Mesenchymal stem cell (in vitro differentiated cells and primary cell): ENCODE data around the gene DPF3.

Experiments
- DNase-seq: peaks from one replicate; pipeline ENCODE4 v3.0.0-alpha.2; 2013
- H2AFZ ChIP-seq: one replicate; pipeline ENCODE4 v1.6.1; 2013; ENCODE audit warnings: low read depth, mild to moderate bottlenecking, control low read depth, inconsistent platforms, low read length, moderate library complexity
- H2AK5ac ChIP-seq: 2 replicates; pipeline ENCODE4 v1.6.1; 2013; ENCODE audit warnings: low read length, moderate library complexity, mild to moderate bottlenecking, inconsistent platforms; ENCODE audit not compliant: severe bottlenecking
- H2BK120ac ChIP-seq: one replicate; pipeline ENCODE4 v1.6.1; 2013; ENCODE audit warnings: low read depth, mild to moderate bottlenecking, inconsistent platforms, low read length, moderate library complexity
- H2BK12ac ChIP-seq, 2 experiments: one replicate each; pipeline ENCODE4 v1.6.1; 2013; ENCODE audit warnings: inconsistent platforms in 2 of 2, low read length in 2 of 2, mild to moderate bottlenecking in 2 of 2, moderate library complexity in 2 of 2, control low read depth in 1 of 2
- H2BK15ac ChIP-seq: one replicate; pipeline ENCODE4 v1.6.1; 2013; ENCODE audit warnings: mild to moderate bottlenecking, low read depth, inconsistent platforms; ENCODE audit not compliant: poor library complexity, severe bottlenecking
- H2BK5ac ChIP-seq: 2 replicates; pipeline ENCODE4 v1.6.1; 2013; ENCODE audit warnings: low read depth, mild to moderate bottlenecking, low read length, control low read depth, inconsistent platforms; ENCODE audit not compliant: poor library complexity, severe bottlenecking
- H3K14ac ChIP-seq, 2 experiments: one replicate each; pipeline ENCODE4 v1.6.1; 2013; ENCODE audit warnings: inconsistent platforms in 2 of 2, low read length in 2 of 2, control low read depth in 1 of 2, mild to moderate bottlenecking in 1 of 2, moderate library complexity in 1 of 2
- H3K18ac ChIP-seq, 2 experiments: one replicate each; pipeline ENCODE4 v1.6.1; 2013; ENCODE audit warnings: inconsistent platforms in 2 of 2, low read length in 2 of 2, control low read depth in 1 of 2, low read depth in 1 of 2, mild to moderate bottlenecking in 1 of 2
- H3K23ac ChIP-seq, 2 experiments: one replicate each; pipeline ENCODE4 v1.6.1; 2013; ENCODE audit warnings: inconsistent platforms in 2 of 2, low read length in 2 of 2, mild to moderate bottlenecking in 2 of 2, moderate library complexity in 2 of 2, control low read depth in 1 of 2
- H3K27ac ChIP-seq: 2 replicates; pipeline ENCODE4 v1.5.1; 2013; ENCODE audit warnings: mild to moderate bottlenecking, moderate library complexity, low read length, control low read depth, inconsistent platforms; ENCODE audit not compliant: poor library complexity, severe bottlenecking
- H3K27me3 ChIP-seq, 2 experiments: 2 replicates each; pipeline versions ENCODE4 v1.6.1 to v1.7.0; 2013; ENCODE audit warnings: low read length in 2 of 2, mild to moderate bottlenecking in 2 of 2, moderate library complexity in 2 of 2, control low read depth in 1 of 2, inconsistent platforms in 1 of 2; ENCODE audit not compliant: control insufficient read depth in 1 of 2, insufficient read depth in 1 of 2
- H3K36me3 ChIP-seq, 2 experiments: 2 replicates each; pipeline versions ENCODE4 v1.6.1 to v1.7.0; 2013; ENCODE audit warnings: low read length in 2 of 2, control low read depth in 1 of 2, inconsistent platforms in 1 of 2, low read depth in 1 of 2, mild to moderate bottlenecking in 1 of 2; ENCODE audit not compliant: insufficient read depth in 2 of 2, control insufficient read depth in 1 of 2
- H3K4ac ChIP-seq, 2 experiments: one replicate each; pipeline ENCODE4 v1.6.1; 2013; ENCODE audit warnings: inconsistent platforms in 2 of 2, low read length in 2 of 2, mild to moderate bottlenecking in 2 of 2, moderate library complexity in 2 of 2, control low read depth in 1 of 2, low read depth in 1 of 2
- H3K4me1 ChIP-seq: 2 replicates; pipeline ENCODE4 v1.6.1; 2013; ENCODE audit warnings: low read depth, low read length, control low read depth; ENCODE audit not compliant: control insufficient read depth, insufficient read depth
- H3K4me2 ChIP-seq: 2 replicates; pipeline ENCODE4 v1.6.1; 2013; ENCODE audit warnings: low read length, mild to moderate bottlenecking, inconsistent platforms; ENCODE audit not compliant: poor library complexity, severe bottlenecking
- H3K4me3 ChIP-seq, 2 experiments: 2 replicates each; pipeline versions ENCODE4 v1.5.1 to v1.7.0; 2013; ENCODE audit warnings: low read length in 2 of 2, mild to moderate bottlenecking in 2 of 2, control low read depth in 1 of 2, low read depth in 1 of 2; ENCODE audit not compliant: insufficient read depth in 1 of 2
- H3K79me1 ChIP-seq: replicated peaks from 2 replicates; pipeline ENCODE4 v1.6.1; 2013; ENCODE audit warnings: mild to moderate bottlenecking, control low read depth, low read length, inconsistent platforms; ENCODE audit not compliant: poor library complexity, severe bottlenecking
- H3K9ac ChIP-seq: 2 replicates; pipeline ENCODE4 v1.7.0; 2013; ENCODE audit warnings: mild to moderate bottlenecking, low read length, moderate library complexity
- H3K9me3 ChIP-seq: 2 replicates; pipeline ENCODE4 v1.7.0; 2013; ENCODE audit warnings: mild to moderate bottlenecking, low read length; ENCODE audit not compliant: control insufficient read depth
- H4K8ac ChIP-seq: one replicate; pipeline ENCODE4 v1.6.1; 2013; ENCODE audit warnings: inconsistent platforms, mild to moderate bottlenecking, low read length, moderate library complexity
- H4K91ac ChIP-seq: one replicate; pipeline ENCODE4 v1.6.1; 2013; ENCODE audit warnings: mild to moderate bottlenecking, low read length, inconsistent platforms
- WGBS: methylation state at CpG from one replicate; pipeline ENCODE4 v1.1.7; 2013; ENCODE audit warnings: mixed read lengths; 5-methylcytosine and 5-hydroxymethylcytosine counted together

Gene DPF3

DNA sequence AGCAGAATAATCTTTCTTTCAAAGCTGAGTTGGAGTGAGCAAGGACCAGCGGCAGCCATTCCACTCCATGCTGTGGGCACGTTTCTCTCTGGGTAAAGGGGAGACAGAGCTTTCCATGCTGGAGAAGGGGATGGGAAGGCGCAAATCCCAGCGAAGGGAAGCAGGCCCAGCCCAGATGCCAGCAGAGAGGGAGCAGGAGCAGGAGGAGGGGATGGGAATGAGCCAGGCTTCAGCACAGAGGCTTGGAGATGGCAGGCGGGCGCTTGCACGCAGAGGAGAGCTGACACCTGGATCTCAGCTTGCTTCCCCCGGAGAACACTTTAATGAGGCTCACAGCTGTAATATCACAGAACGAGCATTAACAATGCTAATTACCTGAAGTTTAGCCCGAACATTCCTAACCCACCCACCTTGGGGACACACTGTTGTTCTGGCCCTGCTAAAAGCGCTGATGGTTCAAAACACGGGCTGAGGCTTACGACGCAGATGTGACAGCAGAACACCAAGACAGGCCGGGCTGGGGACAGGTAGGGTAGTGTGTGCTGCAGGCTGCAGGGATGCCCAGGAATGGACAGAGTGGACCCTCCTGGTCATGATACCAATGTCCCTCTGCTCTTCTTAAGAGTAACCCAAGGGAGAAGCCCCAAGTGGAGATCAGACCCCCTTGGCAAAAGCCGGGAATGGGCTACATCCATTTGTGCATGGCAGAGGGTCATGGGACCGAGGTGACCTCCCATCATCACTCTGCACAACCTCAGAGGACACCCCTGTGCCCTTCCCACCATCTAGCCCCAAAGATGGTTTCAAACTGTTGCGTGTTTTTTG lies 288.6 kb downstream of the DPF3 start:
- no peak for DNase-seq
- H4K91ac ChIP-seq = no peak overlapping the region
- H3K27me3 ChIP-seq = no peaks in the 10 kb centered on the region
- no peak overlapping the region for H2AFZ ChIP-seq
- H3K18ac ChIP-seq = no peak overlapping the region
- no peak overlapping the region for H2BK5ac ChIP-seq
- WGBS = 96% methylated on average over 18 of the region's 18 CpGs
- H3K4me1 ChIP-seq = peaks cover 32% of the 10 kb centered on the region
- H3K23ac ChIP-seq = no peak overlapping the region
- H3K4me3 ChIP-seq = no peak overlapping the region
- H3K4ac ChIP-seq = no peak overlapping the region
- H3K27ac ChIP-seq = no peak overlapping the region
- H3K4me2 ChIP-seq = no peak overlapping the region
- no peak overlapping the region for H4K8ac ChIP-seq
- no peak overlapping the region for H2BK120ac ChIP-seq
- H3K9ac ChIP-seq = no peak overlapping the region
- H3K14ac ChIP-seq = no peak overlapping the region
- peak overlapping the region; percentile 53 for H2AK5ac ChIP-seq
- no peaks in the 10 kb centered on the region for H3K9me3 ChIP-seq
- no peaks in the 10 kb centered on the region for H3K36me3 ChIP-seq
- no peak overlapping the region for H2BK15ac ChIP-seq
- no peak overlapping the region for H2BK12ac ChIP-seq
- no peaks in the 10 kb centered on the region for H3K79me1 ChIP-seq

DNA sequence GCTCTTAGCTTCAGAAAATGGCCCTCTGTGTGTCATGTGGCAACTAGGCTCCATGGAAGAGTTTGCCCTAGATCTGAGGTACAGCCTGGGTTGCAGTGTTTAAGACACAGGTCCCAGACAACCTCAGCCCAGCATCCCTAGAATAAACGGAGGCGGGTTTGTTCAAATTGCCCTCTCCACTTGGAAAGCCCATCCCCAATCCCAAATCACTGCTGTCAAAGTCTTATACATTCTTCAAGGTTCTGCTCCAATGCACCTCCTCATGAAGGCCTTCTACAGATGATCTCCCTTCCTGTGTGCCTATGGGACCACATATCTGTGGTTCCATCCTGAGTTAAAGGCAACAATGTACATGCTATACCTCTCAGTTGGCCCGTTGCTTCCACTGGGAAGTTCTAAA lies 289.8 kb downstream of the DPF3 start:
- Histone ChIP-seq H2BK12ac (no peak overlapping the region), H3K4me3 (no peak overlapping the region), H3K4ac (no peak overlapping the region), H3K36me3 (no peaks in the 10 kb centered on the region), H3K27me3 (peaks cover 0 to 4% of the 10 kb centered on the region in 2 experiments), H3K27ac (no peak overlapping the region), H3K4me2 (no peak overlapping the region), H3K14ac (no peak overlapping the region), H3K79me1 (no peaks in the 10 kb centered on the region), H3K9me3 (no peaks in the 10 kb centered on the region), H3K23ac (no peak overlapping the region), H2BK15ac (no peak overlapping the region), H2BK120ac (no peak overlapping the region), H4K91ac (no peak overlapping the region), H3K9ac (no peak overlapping the region), H3K4me1 (peaks cover 35% of the 10 kb centered on the region), H2AK5ac (no peak overlapping the region), H4K8ac (no peak overlapping the region), H2AFZ (no peak overlapping the region), H2BK5ac (no peak overlapping the region), H3K18ac (no peak overlapping the region)
- no peak for DNase-seq
- 94% methylated on average over 3 of the region's 3 CpGs for WGBS

DNA sequence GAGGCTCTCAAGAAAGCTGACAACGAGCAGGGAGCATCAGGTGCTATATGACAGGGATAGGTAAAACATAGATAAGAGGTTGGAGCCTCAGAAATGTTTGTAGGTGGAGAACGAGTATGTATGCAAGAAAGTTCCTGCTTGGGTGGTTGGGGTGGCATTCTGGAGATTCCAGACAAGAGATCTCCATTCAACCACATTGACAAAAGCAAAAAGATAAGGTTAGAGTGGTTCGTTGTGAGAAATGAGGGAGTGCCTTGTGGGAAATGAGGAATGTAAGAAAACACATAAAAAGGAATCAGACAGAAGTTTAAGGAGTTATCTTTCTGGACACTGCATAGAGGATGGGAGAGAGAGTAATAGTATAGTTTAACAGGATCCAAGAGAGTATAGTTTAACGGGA lies 290.3 kb downstream of the DPF3 start:
- H3K79me1 ChIP-seq = no peaks in the 10 kb centered on the region

DNA sequence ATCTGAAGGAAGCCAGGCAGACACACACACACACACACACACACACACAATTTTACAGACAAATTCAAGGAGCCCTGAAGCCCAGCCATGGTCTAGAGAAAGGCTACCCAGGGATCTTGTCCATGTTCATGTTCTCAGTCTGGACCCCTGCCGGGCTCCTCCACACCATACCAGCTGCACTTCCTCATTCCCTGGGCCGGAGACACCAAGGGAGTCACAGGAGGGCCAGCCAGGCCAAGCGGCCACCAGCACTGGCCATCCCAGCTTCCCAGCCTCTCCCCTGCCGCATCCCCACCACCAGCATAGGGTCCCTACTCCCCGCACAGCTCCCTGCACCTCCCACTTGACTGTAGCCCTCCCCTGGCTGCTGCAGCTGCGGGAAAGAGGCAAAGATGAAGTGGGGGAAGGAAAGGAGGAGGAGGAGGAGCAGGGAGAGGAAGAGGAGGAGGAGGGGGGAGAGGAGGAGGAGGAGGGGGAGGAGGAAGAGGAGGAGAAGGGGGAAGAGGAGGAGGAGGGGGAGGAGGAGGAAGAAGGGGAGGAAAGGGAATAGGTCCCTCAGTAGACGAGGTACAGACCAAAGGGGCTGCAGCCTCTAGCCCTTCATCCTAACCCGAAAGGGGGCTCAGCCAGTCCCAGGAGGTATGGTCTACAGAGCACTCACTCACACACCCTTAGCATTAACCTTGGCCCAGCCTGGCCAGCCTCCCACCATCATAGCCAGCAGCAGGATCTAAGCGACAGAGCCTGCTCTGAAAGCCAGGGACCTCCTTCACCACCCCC lies 293.2 kb downstream of the DPF3 start:
- DNase-seq = no peak
- Histone ChIP-seq H2BK12ac (peak overlapping the region in 1 of 2 experiments; percentile 91), H3K27ac (no peak overlapping the region), H2AK5ac (peak overlapping the region; percentile 19), H2BK5ac (no peak overlapping the region), H3K4ac (no peak overlapping the region), H3K23ac (no peak overlapping the region), H3K4me3 (no peak overlapping the region), H2BK120ac (no peak overlapping the region), H2AFZ (no peak overlapping the region), H3K36me3 (no peaks in the 10 kb centered on the region), H4K91ac (peak overlapping the region; percentile 34), H3K18ac (no peak overlapping the region), H2BK15ac (peak overlapping the region; percentile 71), H3K79me1 (no peaks in the 10 kb centered on the region), H3K4me1 (peaks cover 16% of the 10 kb centered on the region), H3K27me3 (peaks cover 0 to 20% of the 10 kb centered on the region in 2 experiments), H3K9me3 (no peaks in the 10 kb centered on the region), H4K8ac (peak overlapping the region; percentile 31), H3K14ac (no peak overlapping the region), H3K4me2 (no peak overlapping the region), H3K9ac (no peak overlapping the region)
- 84% methylated on average over 5 of the region's 9 CpGs for WGBS

More for the DNA sequence above, 290.3 kb downstream of the DPF3 start:
- no peaks in the 10 kb centered on the region for H3K9me3 ChIP-seq
- H3K36me3 ChIP-seq = no peaks in the 10 kb centered on the region
- no peak overlapping the region for H3K9ac ChIP-seq
- no peak overlapping the region for H3K23ac ChIP-seq
- no peak overlapping the region for H3K14ac ChIP-seq
- 88% methylated on average over 4 of the region's 4 CpGs for WGBS
- no peak overlapping the region for H3K27ac ChIP-seq
- no peak overlapping the region for H2BK12ac ChIP-seq
- H2AK5ac ChIP-seq = no peak overlapping the region
- DNase-seq = no peak
- H3K4me1 ChIP-seq = peaks cover 33% of the 10 kb centered on the region
- H3K27me3 ChIP-seq = peaks cover 0 to 8% of the 10 kb centered on the region in 2 experiments
- H3K4ac ChIP-seq = no peak overlapping the region
- no peak overlapping the region for H4K8ac ChIP-seq
- no peak overlapping the region for H2BK5ac ChIP-seq
- no peak overlapping the region for H2BK15ac ChIP-seq
- H3K4me2 ChIP-seq = no peak overlapping the region
- H2AFZ ChIP-seq = no peak overlapping the region
- no peak overlapping the region for H4K91ac ChIP-seq
- no peak overlapping the region for H3K4me3 ChIP-seq
- H3K18ac ChIP-seq = no peak overlapping the region
- H2BK120ac ChIP-seq = no peak overlapping the region
